Renal pelvis (tissue), 4 donors: Measurements from ENCODE around the gene TMEM150A. TPM values are rescaled to one million over a fixed set of nuclear protein-coding genes. Genes with fewer than 3 reads are reported as not detected.
"Not testable (repeated sequence)": the region's sequence is repeated elsewhere in the genome, so short reads cannot be mapped to it uniquely, and the experiment has no call there.

Experiments
- DNase-seq: peaks from one replicate; pipeline ENCODE4 v3.0.0-alpha.2; 2013
- polyA plus RNA-seq, 3 donors: library from polyadenylated mRNA; unstranded; fragments of 120-200 nt; gene quantifications; one replicate each; pipeline ENCODE4 v1.2.1, GENCODE V29; 2013; ENCODE audit not compliant: insufficient read length in 3 of 3

TMEM150A gene
- polyA plus RNA-seq, 3 donors = 42.7 to 47.0 (median 44.7) TPM

DNA sequence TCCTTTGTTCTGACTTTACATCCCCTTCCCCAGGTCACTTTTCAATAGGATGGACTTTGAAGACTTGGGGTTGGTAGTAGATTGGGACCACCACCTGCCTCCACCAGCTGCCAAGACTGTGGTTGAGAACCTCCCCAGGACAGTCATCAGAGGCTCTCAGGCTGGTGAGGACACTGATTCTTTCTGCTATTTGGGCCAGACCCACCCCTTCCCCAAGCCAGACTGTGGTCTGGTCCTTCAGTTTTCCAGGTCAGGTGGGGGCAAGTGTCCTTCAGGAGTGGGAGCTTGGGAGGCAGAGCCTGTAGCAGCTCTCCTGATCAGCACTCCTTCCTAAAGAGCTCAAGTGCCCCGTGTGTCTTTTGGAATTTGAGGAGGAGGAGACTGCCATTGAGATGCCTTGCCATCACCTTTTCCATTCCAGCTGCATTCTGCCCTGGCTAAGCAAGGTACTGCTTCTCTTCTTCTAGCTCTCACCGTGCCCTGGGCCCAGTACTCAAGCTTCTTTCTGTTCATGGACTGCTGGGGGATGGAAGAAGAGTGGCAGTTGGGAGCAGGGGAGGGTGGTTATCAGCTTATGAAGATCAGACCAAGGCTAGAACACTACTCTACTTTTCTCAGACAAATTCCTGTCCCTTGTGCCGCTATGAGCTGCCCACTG, 5.9 kb downstream of the TMEM150A start:
- DNase-seq = no peak

DNA sequence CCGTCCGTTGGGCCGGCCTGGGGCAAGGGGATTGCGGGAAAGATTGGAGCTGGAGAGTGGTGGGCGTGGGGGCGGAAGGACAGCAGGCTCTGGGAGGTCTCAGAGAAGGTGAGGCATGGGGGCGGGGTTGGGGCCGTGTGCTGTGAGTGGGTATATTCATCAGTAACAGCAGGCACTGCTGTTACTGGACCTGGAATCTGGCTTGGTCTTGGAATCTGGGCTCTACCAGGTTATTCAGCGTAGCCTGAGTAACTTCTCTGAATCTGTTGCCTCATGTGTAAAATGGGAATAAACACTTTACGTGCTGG, 6.5 kb downstream of the TMEM150A start:
- DNase-seq = no peak

- peak; percentile 98 for DNase-seq
These were observed 7.0 kb downstream of the TMEM150A start, which contains the start of gene RNF181 for GRCh38 chr2:85595301-85596025. RNF181 (plus strand) TSS chr2:85595745; CDS start chr2:85595764, 19 bp downstream.

- DNase-seq = no peak
These were observed 7.7 kb downstream of the TMEM150A start for GRCh38 chr2:85594715-85595300.

GRCh38 chr2:85593023-85593422, 9.5 kb downstream of the TMEM150A start:
- DNase-seq = no peak

DNA sequence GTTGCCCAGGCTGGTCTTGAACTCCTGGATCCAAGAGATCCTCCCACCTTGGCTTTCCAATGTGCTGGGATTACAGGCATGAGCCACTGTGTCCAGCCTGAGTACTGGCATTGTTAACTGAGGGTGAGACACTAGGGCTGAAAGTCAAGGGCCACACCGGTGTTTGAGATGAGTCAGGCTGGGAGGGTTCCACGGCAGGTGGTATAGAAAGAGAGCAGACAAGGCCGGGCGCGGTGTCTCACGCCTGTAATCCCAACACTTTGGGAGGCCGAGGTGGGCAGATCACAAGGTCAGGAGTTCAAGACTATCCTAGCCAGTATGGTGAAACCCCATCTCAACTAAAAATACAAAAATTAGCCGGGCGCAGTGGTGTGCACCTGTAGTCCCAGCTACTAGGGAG, 10.2 kb downstream of the TMEM150A start:
- DNase-seq = not testable (repeated sequence)

GRCh38 chr2:85591563-85591962, 10.9 kb downstream of the TMEM150A start:
- DNase-seq = no peak

DNA sequence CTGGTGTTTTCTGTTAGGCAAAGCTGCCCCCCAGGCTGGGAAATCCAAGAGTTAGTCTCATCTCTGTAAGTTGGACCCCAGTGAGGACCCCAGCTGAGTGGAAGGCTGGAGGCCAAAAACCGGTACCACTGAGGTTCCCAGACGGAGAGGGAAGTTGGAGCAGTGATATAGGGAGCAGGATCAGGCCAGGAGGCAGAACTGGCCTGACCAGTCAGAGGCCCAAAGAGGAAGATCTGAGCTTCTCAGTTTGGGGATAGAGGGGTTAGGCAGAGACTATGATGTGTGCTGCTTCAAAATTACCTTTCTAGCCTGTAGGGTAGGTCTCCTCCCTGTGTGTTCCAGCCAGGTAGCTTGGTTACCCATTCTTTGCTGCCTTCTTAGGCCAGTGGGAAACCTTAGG, 11.5 kb downstream of the TMEM150A start:
- DNase-seq = no peak

DNA sequence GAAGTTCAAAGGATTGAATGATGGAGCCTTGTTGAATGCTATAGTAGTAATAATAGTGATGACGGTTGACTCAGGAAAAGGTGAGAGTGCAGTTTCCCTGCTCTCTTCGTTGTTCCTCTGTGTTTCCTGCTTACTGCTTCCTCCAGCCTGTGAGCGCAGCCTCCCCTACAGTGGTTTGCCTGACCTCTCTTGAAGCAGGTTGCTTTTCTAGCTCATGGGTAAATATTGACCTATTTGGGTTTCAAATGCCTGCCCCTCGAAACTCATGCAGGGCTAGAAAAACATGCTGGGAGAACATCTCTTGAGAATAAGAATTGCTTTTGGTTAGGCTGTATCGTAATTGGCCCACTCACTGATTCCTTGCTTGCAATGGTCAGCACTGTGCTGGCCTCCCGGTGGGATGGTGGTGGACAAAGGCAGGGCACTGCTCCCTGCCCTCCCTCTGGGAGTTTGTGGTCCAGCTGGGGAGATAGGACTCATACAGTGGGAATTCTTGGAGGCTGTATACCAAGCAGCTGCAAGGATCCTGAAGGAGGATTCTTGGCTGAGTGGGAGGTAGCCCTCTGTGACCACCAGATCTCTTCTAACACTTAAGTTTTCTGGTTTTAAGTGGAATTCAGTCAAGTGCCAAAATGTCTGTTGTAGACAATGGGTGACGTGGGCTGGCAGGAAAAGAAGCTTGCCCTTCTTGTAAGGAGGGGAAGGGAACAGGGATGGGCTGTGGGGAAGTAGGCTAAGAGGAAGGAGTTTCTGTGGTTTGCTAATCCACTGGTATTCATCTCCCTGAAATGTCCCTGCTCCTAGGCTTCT, 12.3 kb downstream of the TMEM150A start:
- DNase-seq = no peak

GRCh38 chr2:85589181-85589580, 13.3 kb downstream of the TMEM150A start:
- DNase-seq = no peak

DNA sequence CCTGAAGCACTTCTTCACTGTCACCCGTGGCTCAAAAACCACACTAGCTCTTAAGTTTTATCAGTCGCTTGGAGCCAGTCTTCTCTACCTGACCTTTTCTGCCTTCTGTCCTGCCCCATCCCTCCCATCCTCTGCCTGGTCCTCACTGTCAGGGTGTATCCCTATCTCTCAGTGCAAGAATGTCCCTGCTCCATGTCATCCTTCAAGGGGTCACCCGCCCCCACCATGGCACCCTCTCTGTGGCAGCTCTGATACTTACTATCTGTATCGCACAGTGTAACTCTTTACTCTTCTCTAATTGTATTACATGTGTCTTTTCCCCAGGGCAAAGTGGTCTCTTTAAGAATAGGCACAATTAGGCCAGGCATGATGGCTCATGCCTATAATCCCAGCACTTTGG, 13.9 kb downstream of the TMEM150A start:
- DNase-seq = no peak

DNA sequence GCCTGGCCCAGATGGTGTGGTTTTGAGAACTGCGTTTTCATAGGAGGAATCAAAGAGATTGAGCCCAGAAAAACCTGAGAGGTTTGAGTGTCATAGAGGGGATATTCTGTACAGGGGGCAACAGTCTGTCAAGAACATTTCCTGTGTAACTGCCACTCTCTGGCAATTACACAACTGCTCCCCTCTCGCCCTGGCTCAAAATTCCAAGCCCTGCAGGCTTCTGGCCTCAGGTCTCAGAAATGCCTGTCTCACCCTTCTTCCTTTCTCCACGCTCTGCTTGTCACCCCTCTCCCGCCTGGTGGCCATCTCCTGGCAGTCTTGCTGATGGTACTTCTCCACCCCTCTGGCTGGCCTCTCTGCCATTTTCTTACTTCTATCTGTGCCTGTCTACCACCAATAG, 14.3 kb downstream of the TMEM150A start:
- DNase-seq = no peak

- DNase-seq = no peak
These were observed 16.8 kb downstream of the TMEM150A start for GRCh38 chr2:85585781-85586105.

DNA sequence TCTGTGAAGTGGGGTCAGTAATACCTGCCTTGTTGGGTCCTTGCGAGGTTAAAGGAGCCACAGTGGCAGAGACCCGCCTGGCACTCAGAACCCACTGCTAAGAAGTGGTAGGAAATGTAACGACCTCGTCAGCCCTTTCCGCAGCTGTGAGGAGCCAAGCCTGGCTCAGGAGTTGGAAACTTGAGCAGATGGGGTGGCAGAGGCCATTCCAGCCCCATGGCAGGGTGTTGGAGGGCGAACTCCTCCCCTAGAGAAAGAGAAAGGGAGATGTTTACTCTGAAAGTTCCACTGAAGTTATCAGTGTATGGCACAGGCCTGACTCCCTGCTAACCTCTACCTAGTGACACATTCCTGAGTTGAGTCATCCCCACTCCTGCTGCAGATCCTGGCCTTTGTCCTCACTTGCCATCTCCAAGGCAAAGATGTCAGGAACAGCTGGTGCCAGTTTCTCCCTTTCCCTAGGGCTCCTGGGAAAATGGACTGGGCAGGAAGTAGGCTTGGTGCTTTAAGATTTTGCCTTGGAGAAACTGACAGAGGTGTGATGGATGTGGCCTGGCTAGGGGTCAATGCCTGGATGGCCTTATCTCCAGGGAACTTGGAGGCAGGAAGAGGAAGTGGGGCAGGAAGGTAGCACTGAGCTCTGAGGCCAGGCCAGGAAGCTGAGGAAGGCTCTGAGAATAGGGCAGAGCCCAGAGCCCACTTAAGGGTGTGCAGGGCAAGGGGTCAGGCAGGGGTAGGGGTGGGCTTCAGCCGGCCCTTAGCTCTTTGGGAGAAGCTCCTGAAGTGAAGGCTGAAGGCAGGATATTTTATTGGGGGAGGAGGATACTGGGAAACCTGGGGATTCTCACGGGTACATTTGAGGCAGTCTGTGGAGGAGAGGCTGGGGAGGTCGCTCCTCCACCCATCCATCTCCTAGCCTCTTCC, 17.4 kb downstream of the TMEM150A start:
- no peak for DNase-seq

DNA sequence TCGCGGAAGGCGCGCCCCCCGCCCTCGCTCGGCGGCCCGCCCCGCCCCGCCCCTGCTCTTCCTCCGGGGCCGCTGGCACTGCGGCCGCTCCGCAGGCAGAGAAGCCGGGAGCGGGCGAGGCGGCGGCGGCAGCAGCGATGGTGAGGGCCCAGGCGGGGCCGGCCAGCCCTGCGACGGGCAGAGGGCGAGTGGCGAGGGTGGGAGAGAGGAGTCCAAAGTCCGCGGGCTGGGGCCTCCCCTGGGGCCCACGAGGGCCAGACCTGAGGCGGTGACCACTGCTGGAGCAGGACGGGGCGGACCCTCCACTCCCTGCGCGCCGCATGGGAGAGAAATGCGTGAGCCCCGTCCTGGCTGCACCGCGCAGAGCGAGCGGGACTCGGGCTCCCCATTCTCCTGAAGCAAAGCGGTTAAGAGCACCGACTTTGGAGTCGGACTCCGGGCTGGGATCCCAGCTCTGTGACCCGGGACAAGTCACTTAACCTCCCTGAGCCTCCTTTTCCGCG, 18.1 kb downstream of the TMEM150A start, which contains the start of gene VAMP5:
VAMP5 (plus strand) TSS at position 78 of the 503 bp plus-strand sequence; CDS start at position 138, 60 bp downstream.
- DNase-seq = no peak

DNA sequence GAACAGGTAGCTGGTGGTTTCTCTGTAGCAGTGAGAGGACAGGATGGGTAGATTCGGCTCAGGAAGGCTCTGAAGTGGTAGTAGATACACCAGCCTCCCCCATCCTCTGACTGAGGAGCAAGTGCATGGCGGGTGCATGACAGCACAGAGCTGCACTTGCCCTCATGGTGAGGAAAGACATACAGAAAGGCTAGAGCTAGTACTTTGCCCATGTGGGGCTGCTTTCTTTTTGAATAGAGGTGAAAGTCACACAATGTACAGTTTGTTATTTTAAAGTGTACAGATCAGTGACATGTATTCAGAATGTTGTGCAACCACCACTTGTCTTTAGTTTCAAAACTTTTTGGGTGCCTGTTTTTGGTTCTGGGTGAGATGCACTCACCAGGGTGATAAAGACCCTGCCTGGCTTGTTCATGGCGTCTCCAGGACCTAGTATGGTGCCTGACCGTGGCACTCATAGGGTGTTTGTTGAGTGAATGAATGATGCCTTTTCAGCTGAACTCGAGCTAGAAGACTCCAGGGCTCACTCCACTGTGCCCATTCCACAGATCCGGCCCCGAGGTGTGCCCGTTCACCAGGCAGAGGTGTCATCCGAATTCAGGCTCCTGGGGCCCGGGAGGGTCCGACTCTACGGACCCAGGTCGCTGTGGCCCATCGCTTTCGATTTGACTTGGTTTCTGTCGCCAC, 18.7 kb downstream of the TMEM150A start:
- no peak for DNase-seq

DNA sequence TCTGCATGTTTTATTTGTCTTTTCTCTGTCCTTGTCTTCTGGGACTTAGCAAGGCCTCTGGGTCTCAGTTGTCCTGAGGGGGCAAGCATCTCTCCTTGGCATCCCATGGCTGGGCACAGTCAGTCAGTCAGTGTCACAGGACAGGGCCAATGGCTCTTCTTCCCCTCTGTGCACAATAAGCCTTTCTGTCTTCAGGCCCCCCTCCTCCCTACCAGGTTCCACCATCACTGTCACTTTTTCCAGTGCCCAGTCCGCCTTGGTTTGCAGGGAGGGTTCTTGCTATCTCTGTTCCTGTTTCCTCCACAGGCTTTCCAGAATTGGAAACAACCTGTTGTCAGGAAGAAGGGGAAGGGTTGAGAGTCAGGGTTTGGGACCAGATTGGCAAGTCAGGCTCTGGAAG, 20.0 kb downstream of the TMEM150A start:
- no peak for DNase-seq

DNA sequence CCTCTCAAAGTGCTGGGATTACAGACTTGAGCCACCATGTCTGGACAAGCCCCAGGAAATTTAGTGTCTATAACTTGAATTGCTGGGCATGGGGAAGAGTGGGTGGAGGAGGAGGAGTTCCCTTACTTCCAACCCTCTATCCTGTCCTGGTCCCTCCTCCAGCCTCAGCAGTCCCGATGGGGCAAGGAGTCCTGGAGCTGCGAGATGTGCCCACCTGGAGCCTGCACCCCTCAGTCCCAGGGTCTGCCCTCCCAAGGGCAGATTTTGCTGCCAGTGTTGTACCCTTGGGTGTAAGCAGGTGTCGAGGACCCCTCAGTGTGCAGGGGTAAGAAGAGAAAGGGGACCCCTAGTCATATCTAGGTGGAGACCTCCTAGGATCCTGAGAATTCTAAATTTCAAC, 22.3 kb downstream of the TMEM150A start:
- no peak for DNase-seq

GRCh38 chr2:85579266-85579935, 23.1 kb downstream of the TMEM150A start:
- no peak for DNase-seq
